Thyroid gland (tissue), 4 donors: Measurements from ENCODE around the gene FGR.

Source experiments
- CTCF ChIP-seq, 6 experiments: fragments of 200-600 bp in 3 of 6; fragments of 450-650 bp in 3 of 6; sonication (generic) in 3 of 6; IDR thresholded peaks; one replicate each; pipeline ENCODE4 v1.5.1; 2016 to 2019; ENCODE audit warnings: antibody characterized with exemption in 6 of 6, mild to moderate bottlenecking in 2 of 6, inconsistent platforms in 1 of 6, moderate library complexity in 1 of 6
- POLR2A ChIP-seq, 2 donors: fragments of 450-650 bp; IDR thresholded peaks; one replicate each; pipeline ENCODE4 v1.6.1; 2017; ENCODE audit warnings: antibody characterized with exemption in 2 of 2, mild to moderate bottlenecking in 2 of 2, moderate library complexity in 1 of 2

GRCh38 chr1:27612718-27613117 lies 22.3 kb downstream of the FGR start:
- TF ChIP-seq CTCF (IDR thresholded peaks at IDR 0.05) = no peak
- no peak for TF ChIP-seq POLR2A (IDR thresholded peaks at IDR 0.05)
